ENCODE measurements around the gene LMAN1L.
"Not testable (repeated sequence)": the region's sequence is repeated elsewhere in the genome, so short reads cannot be mapped to it uniquely, and the experiment has no call there.

Gene LMAN1L

GRCh38 chr15:74782259-74783071 is 30.2 kb upstream of the LMAN1L start:
- peak; percentile 33 for DNase-seq

GRCh38 chr15:74783072-74783807 is 29.4 kb upstream of the LMAN1L start:
- peak; percentile 60 for DNase-seq

DNA sequence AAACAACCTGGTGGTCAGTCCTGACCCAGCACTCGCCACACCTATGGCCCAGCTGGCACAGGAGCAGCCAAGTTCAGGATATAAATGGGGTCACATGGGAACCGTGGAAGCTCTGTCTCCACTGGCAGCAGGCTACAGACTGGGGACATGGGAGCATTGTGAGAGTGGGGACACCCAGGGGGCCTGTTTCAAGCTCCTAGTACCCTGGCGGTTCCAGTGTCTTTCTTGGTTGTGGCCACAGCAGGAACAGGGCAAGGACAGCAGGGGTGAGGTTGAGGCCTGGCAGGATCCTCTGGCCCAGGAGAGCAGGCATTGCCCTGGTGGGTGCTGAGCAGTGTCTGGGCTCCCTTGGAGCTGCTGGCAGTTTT is 28.8 kb upstream of the LMAN1L start:
- no peak for DNase-seq

- DNase-seq = no peak
Measured at GRCh38 chr15:74784426-74785193, 28.0 kb upstream of the LMAN1L start.

GRCh38 chr15:74785194-74786032 is 27.2 kb upstream of the LMAN1L start:
- no peak for DNase-seq

DNA sequence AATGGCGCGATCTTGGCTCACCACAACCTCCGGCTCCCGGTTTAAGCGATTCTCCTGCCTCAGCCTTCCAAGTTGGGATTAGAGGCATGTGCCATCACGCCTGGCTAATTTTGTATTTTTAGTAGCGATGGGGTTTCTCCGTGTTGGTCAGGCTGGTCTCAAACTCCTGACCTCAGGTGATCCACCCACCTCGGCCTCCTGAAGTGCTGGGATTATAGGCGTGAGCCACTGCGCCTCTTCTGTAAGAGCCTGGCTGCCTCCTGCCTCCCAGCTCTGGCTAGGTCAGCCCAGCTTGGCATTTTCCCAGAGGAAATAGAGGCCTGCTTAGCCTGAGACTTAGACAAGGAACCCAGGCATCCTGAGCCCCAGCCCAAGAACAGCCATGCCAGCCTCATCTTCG is 26.6 kb upstream of the LMAN1L start:
- DNase-seq = not testable (repeated sequence)

- DNase-seq = no peak
Measured at GRCh38 chr15:74786551-74787165, 26.0 kb upstream of the LMAN1L start.

- peak; percentile 70 for DNase-seq
Measured at GRCh38 chr15:74787251-74788041, 25.2 kb upstream of the LMAN1L start.

DNA sequence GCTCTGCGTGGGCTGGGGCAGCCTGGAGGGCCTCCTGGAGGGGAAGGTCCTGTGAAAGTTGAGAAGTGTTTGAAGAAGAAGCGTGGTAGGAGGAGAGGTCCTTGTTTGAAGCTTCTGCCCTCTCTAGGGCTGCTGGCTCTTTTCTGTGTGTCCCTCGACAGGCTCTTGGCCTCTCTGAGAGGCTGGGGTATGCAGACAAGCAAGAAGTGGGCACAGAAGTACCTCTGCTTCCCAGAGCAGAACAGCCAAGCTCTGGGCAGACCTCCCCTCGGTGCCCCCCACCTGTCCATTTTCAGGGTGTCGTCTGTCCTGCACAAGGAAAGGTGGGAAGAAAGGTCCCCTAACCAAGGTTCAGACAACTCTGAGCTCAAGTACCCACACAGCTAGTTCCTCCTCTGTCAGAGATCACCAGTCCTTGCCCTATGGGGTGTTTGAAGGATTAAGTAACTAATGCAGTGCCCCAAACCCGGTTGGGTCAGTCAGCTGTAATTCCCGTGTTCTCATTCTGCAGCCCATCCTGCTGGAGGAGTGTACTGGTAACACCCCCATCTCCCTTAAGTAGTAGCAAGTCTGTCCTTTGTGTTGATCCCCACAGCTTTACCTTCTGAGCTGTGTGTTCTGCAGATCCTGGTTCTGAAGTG is 24.5 kb upstream of the LMAN1L start:
- DNase-seq = no peak

DNA sequence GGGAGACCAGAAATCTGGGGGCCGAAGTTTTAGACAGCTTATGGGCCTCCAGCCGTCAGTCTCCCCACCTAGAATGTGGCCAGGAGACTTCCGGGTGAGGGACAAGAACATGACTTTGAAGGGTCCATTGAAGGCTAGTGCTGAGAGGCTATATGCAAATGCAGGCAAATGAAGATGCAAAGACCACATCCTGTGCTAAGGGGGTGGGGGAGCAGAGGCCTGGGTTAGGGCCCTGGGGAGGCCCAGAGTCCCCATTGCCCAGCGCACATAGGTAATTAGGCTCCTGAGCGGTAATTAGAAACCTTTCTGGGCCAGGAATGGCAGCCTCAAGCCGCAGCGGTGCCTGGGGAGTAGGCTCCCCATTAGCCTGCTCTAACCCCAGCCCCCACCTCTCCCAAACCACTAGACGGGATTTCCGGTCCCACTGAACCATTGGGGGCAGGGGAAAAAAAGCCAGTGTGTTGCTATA is 23.9 kb upstream of the LMAN1L start:
- DNase-seq = no peak

- DNase-seq = no peak
Measured at GRCh38 chr15:74789171-74789631, 23.4 kb upstream of the LMAN1L start.

- DNase-seq = no peak
Measured at GRCh38 chr15:74789741-74790079, 22.9 kb upstream of the LMAN1L start.

DNA sequence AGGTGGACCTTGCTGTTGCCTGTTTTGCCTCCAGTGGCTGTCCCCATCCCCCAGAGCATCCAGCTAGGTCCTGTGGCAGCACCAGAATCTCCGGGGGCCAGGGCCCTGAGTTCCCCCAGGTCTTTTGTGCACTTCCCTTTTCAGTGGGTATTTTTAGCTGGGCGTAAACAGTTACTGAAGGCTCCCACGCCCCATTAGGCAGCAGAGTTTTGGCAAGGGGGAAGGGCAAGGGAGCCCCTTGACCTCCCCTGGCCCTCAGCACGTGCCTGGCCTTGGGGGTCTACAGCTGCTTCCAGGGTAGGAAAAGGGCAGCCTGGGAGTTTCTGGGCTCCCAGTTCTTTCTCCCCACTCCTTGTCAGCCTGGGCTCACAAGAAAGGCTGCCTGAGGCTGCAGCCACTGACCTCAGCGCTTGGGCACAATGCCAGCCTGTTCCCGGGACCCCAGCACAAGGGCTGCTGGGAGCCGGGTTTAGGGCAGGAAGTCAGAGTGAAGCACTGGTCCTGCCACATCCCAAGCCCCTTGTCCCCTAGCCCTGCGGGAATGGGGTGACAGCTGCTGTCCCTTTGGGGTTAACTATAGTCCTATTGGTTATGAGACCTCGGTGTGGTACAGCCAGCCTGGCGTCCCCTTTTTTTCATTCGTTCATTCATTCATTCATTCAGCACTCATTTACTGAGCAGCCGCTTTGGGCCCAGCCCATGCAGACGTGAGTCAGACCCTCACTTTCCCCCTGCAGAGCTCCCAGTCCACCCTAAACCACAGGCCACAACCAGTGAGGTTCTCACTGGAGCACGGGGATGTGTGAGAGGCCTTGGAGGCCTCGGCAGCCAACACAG is 22.3 kb upstream of the LMAN1L start:
- peak; percentile 94 for DNase-seq

DNA sequence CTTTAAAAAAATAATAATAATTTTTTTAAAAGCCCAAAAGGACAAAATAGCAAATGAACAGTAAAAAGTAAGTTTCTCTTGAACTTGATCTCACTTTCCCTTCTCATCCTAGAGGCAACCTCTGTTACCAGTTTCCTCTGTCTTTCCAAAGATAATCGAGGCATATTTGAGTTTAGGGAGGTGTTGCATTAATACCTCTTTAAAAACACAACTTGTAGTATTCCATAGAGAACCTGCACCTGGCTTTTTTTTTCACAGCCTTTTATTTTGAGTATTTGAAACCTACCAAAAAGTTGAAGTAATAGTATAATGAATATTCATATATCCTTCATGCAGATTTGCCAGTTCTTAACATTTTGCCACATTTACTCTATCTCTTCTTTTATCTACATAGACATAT is 21.6 kb upstream of the LMAN1L start:
- no peak for DNase-seq

DNA sequence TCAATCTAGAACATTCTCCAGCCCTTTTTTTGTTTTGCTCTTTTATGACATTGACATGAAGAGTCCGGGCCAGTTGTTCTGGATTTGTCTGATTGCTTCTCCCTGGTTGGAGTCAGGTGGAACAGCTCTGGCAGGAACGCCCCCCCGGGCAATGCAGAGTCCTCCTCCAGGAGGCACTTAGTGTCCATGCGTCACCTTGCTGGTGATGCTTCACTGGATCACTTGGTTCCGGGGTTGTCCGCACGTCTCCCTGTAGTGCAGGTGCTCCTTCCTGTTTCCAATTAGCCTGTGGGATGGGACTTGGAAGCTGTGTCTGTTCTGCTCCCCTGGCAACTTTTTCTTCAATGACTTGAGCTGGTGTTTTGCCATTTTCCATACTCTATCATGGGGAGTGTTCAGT is 21.0 kb upstream of the LMAN1L start:
- no peak for DNase-seq

- no peak for DNase-seq
Measured at GRCh38 chr15:74792227-74793016, 20.2 kb upstream of the LMAN1L start.

- no peak for DNase-seq
Measured at GRCh38 chr15:74793135-74794028, 19.3 kb upstream of the LMAN1L start.

All from EL (cell line).